H1 (cell line): Measurements from ENCODE around the gene BTBD1. TPM values are rescaled to one million over a fixed set of nuclear protein-coding genes. Genes with fewer than 3 reads are reported as not detected.

Experiments
- CTCF ChIA-PET: fragments of 300-600 bp; sonication (Branson Sonifier 250); formaldehyde crosslinking; loops from one replicate; lab custom pipeline; 2021; ENCODE audit not compliant: partially characterized antibody; lab: Charles Lee
- POLR2A ChIA-PET: fragments of 300-600 bp; sonication (Branson Sonifier 250); formaldehyde crosslinking; loops from one replicate; lab custom pipeline; 2021; ENCODE audit warnings: inconsistent platforms; ENCODE audit not compliant: partially characterized antibody; lab: Charles Lee
- DNase-seq, 2 experiments: peaks; one replicate each; pipeline versions ENCODE4 v3.0.0 to v3.0.0-alpha.2; 2010 to 2022; ENCODE audit warnings: low spot score in 2 of 2, low read depth in 1 of 2, mixed read lengths in 1 of 2
- FAIRE-seq: peaks from 2 replicates; lab custom pipeline; 2011; peaks lifted over from hg19 to GRCh38; lab: Jason Lieb, UNC
- H2AFZ ChIP-seq: 2 replicates; pipeline ENCODE4 v1.8.1; 2012; ENCODE audit warnings: low read length, inconsistent platforms
- H2AK5ac ChIP-seq: 2 replicates; pipeline ENCODE4 v1.6.1; 2013; ENCODE audit warnings: low read depth, low read length
- H2BK120ac ChIP-seq: replicated peaks from 2 replicates; pipeline ENCODE3; 2013; ENCODE audit warnings: low read depth, low read length, inconsistent platforms
- H2BK12ac ChIP-seq: 2 replicates; pipeline ENCODE4 v1.6.1; 2013; ENCODE audit warnings: low read depth, low read length
- H2BK15ac ChIP-seq: 2 replicates; pipeline ENCODE4 v1.6.1; 2013; ENCODE audit warnings: low read length
- H2BK20ac ChIP-seq: 2 replicates; pipeline ENCODE4 v1.6.1; 2013; ENCODE audit warnings: low read length
- H2BK5ac ChIP-seq: 2 replicates; pipeline ENCODE4 v1.6.1; 2013; ENCODE audit warnings: low read depth, low read length
- H3K14ac ChIP-seq: 2 replicates; pipeline ENCODE4 v1.6.1; 2013; ENCODE audit warnings: inconsistent platforms; ENCODE audit not compliant: insufficient read length
- H3K18ac ChIP-seq: 2 replicates; pipeline ENCODE4 v1.6.1; 2013; ENCODE audit warnings: low read length; ENCODE audit errors: extremely low read depth
- H3K23ac ChIP-seq: 2 replicates; pipeline ENCODE4 v1.6.1; 2013; ENCODE audit warnings: inconsistent platforms; ENCODE audit not compliant: insufficient read length
- H3K23me2 ChIP-seq: 2 replicates; pipeline ENCODE4 v1.6.1; 2013; ENCODE audit warnings: low read depth, low read length
- H3K27ac ChIP-seq: 2 replicates; pipeline ENCODE4 v1.6.1; 2011; ENCODE audit warnings: low read depth, low read length, inconsistent platforms
- H3K27me3 ChIP-seq, 4 experiments: replicated peaks in 1 of 4; 1 replicate in 1 of 4; 2 replicates in 3 of 4; pipeline versions ENCODE4 v1.6.1 to v1.8.1; 2011 to 2013; ENCODE audit warnings: low read length in 3 of 4, mild to moderate bottlenecking in 3 of 4, inconsistent platforms in 2 of 4, mixed read lengths in 2 of 4, moderate library complexity in 1 of 4; ENCODE audit not compliant: control insufficient read depth in 3 of 4, insufficient read depth in 3 of 4; ENCODE audit errors: extremely low read depth in 1 of 4
- H3K36me3 ChIP-seq, 4 experiments: 2 replicates each; pipeline versions ENCODE4 v1.6.1 to v1.8.1; 2011 to 2013; ENCODE audit warnings: mild to moderate bottlenecking in 4 of 4, low read length in 3 of 4, moderate library complexity in 2 of 4, control low read depth in 1 of 4, inconsistent platforms in 1 of 4; ENCODE audit not compliant: insufficient read depth in 4 of 4, control insufficient read depth in 2 of 4
- H3K4ac ChIP-seq: replicated peaks from 2 replicates; pipeline ENCODE3; 2013; ENCODE audit warnings: low read length, low read depth, mixed read lengths, inconsistent platforms; ENCODE audit not compliant: insufficient read length
- H3K4me1 ChIP-seq, 4 experiments: replicated peaks in 1 of 4; 1 replicate in 1 of 4; 2 replicates in 3 of 4; pipeline versions ENCODE4 v1.6.1 to v1.8.1; 2011 to 2013; ENCODE audit warnings: low read length in 3 of 4, inconsistent platforms in 2 of 4, mixed read lengths in 1 of 4; ENCODE audit not compliant: insufficient read depth in 4 of 4, control insufficient read depth in 3 of 4
- H3K4me2 ChIP-seq, 2 experiments: 2 replicates each; pipeline versions ENCODE4 v1.6.1 to v1.8.1; 2011 to 2013; ENCODE audit warnings: low read depth in 2 of 2, low read length in 2 of 2, control low read depth in 1 of 2, inconsistent platforms in 1 of 2, mild to moderate bottlenecking in 1 of 2; ENCODE audit not compliant: insufficient read depth in 1 of 2
- H3K4me3 ChIP-seq, 4 experiments: fragments of 200-600, 300-600 bp in 1 of 4; sonication (generic), shearing (Covaris generic), sonication (Bioruptor Twin) in 1 of 4; 2 replicates each; pipeline versions ENCODE4 v1.5.1 to v1.8.1; 2011 to 2016; ENCODE audit warnings: low read length in 4 of 4, low read depth in 3 of 4, control low read depth in 2 of 4, inconsistent platforms in 2 of 4, mild to moderate bottlenecking in 2 of 4, mixed read lengths in 1 of 4, moderate library complexity in 1 of 4; ENCODE audit not compliant: insufficient read depth in 2 of 4; ENCODE audit errors: extremely low read depth in 1 of 4
- H3K56ac ChIP-seq: replicated peaks from 2 replicates; pipeline ENCODE3; 2013; ENCODE audit warnings: low read depth, mild to moderate bottlenecking, mixed read lengths, low read length, inconsistent platforms; ENCODE audit not compliant: insufficient read length
- H3K79me1 ChIP-seq: 2 replicates; pipeline ENCODE4 v1.6.1; 2013; ENCODE audit warnings: low read depth, low read length, control low read depth
- H3K79me2 ChIP-seq, 2 experiments: 2 replicates each; pipeline versions ENCODE4 v1.6.1 to v1.8.1; 2012 to 2013; ENCODE audit warnings: low read length in 2 of 2, mild to moderate bottlenecking in 2 of 2, inconsistent platforms in 1 of 2; ENCODE audit not compliant: insufficient read depth in 2 of 2, control insufficient read depth in 1 of 2
- H3K9ac ChIP-seq, 4 experiments: replicated peaks in 1 of 4; 1 replicate in 1 of 4; 2 replicates in 3 of 4; pipeline versions ENCODE4 v1.6.1 to v1.8.1; 2011 to 2013; ENCODE audit warnings: low read depth in 3 of 4, low read length in 3 of 4, control low read depth in 2 of 4, mild to moderate bottlenecking in 2 of 4, moderate library complexity in 2 of 4, inconsistent platforms in 1 of 4; ENCODE audit errors: extremely low read depth in 1 of 4
- H3K9me3 ChIP-seq, 2 experiments: 2 replicates each; pipeline versions ENCODE4 v1.6.1 to v1.8.1; 2012 to 2013; ENCODE audit warnings: mild to moderate bottlenecking in 2 of 2, moderate library complexity in 2 of 2, control low read depth in 1 of 2, inconsistent platforms in 1 of 2, low read depth in 1 of 2, low read length in 1 of 2, mixed read lengths in 1 of 2; ENCODE audit not compliant: insufficient read depth in 2 of 2
- H4K20me1 ChIP-seq, 2 experiments: replicated peaks in 1 of 2; 2 replicates each; pipeline versions ENCODE3 to v1.8.1; 2011 to 2013; ENCODE audit warnings: inconsistent platforms in 2 of 2, low read length in 2 of 2, mild to moderate bottlenecking in 1 of 2; ENCODE audit not compliant: insufficient read depth in 2 of 2, control insufficient read depth in 1 of 2
- H4K5ac ChIP-seq: 2 replicates; pipeline ENCODE4 v1.6.1; 2013; ENCODE audit warnings: low read length, low read depth, mixed read lengths, inconsistent platforms; ENCODE audit not compliant: insufficient read length
- H4K8ac ChIP-seq: 2 replicates; pipeline ENCODE4 v1.8.0; 2013; ENCODE audit warnings: mild to moderate bottlenecking, moderate library complexity, low read length, inconsistent platforms; ENCODE audit not compliant: insufficient read depth; ENCODE audit errors: extremely low read depth
- H4K91ac ChIP-seq: replicated peaks from 2 replicates; pipeline ENCODE3; 2013; ENCODE audit warnings: low read length, mixed read lengths, inconsistent platforms; ENCODE audit not compliant: insufficient read length
- CBX8 ChIP-seq: fragments of 300-800, 300-1000 bp; sonication (generic); IDR thresholded peaks from 2 replicates; pipeline ENCODE4 v1.7.1; 2016; ENCODE audit warnings: low read depth, low read length, borderline replicate concordance
- CREB1 ChIP-seq: IDR thresholded peaks from 2 replicates; pipeline ENCODE4 v1.6.1; 2012; ENCODE audit warnings: inconsistent platforms
- JUN ChIP-seq: IDR thresholded peaks from 2 replicates; pipeline ENCODE4 v1.6.1; 2011; ENCODE audit warnings: low read depth, mild to moderate bottlenecking, improper control_type of control experiment, low read length
- JUND ChIP-seq: IDR thresholded peaks from 2 replicates; pipeline ENCODE4 v1.6.1; 2011; ENCODE audit warnings: mild to moderate bottlenecking, improper control_type of control experiment, low read length
- KDM1A ChIP-seq: fragments of 200-600, 300-600 bp; sonication (generic); IDR thresholded peaks from 2 replicates; pipeline ENCODE4 v1.7.1; 2016; ENCODE audit warnings: mild to moderate bottlenecking, low read length, borderline replicate concordance
- KDM4A ChIP-seq: IDR thresholded peaks from one replicate; pipeline ENCODE4 v1.7.1; 2012; ENCODE audit warnings: low read depth, mild to moderate bottlenecking, moderate library complexity, low read length, inconsistent platforms; ENCODE audit not compliant: severe bottlenecking
- MAFK ChIP-seq: IDR thresholded peaks from 2 replicates; pipeline ENCODE4 v1.6.1; 2012; ENCODE audit warnings: low read depth, mild to moderate bottlenecking, improper control_type of control experiment, low read length
- POLR2A ChIP-seq, 2 experiments: IDR thresholded peaks; 1 replicate in 1 of 2; 2 replicates in 1 of 2; pipeline ENCODE4 v1.6.1; 2011; ENCODE audit warnings: low read depth in 2 of 2, low read length in 2 of 2, mild to moderate bottlenecking in 2 of 2; ENCODE audit errors: control extremely low read depth in 1 of 2
- SAP30 ChIP-seq: fragments of 300-600 bp; sonication (generic); IDR thresholded peaks from 2 replicates; pipeline ENCODE4 v1.7.1; 2012; ENCODE audit warnings: low read length, moderate library complexity, mild to moderate bottlenecking, inconsistent platforms; ENCODE audit not compliant: insufficient read depth, insufficient replicate concordance
- SP2 ChIP-seq: IDR thresholded peaks from 2 replicates; pipeline ENCODE4 v1.6.1; 2012; ENCODE audit warnings: mild to moderate bottlenecking, low read length, inconsistent platforms
- USF2 ChIP-seq: IDR thresholded peaks from 2 replicates; pipeline ENCODE4 v1.6.1; 2011; ENCODE audit warnings: low read length, improper control_type of control experiment
- YY1 ChIP-seq: IDR thresholded peaks from 2 replicates; pipeline ENCODE4 v1.6.1; 2011; ENCODE audit warnings: low read depth, mild to moderate bottlenecking, low read length
- WGBS, 2 experiments: shearing (Covaris generic) in 1 of 2; methylation state at CpG; one replicate each; pipeline versions ENCODE4 v1.1.6 to v1.1.7; 2013 to 2015; ENCODE audit warnings: low lambda C conversion rate in 2 of 2, mixed read lengths in 2 of 2, inconsistent platforms in 1 of 2, low coverage in 1 of 2, missing lambda C conversion rate in 1 of 2; ENCODE audit not compliant: insufficient replicate concordance in 2 of 2, insufficient coverage in 1 of 2, insufficient read length in 1 of 2; ENCODE audit errors: extremely low coverage in 1 of 2, missing lambda C conversion rate in 1 of 2; 5-methylcytosine and 5-hydroxymethylcytosine counted together
- polyA plus RNA-seq, 7 experiments: library from polyadenylated mRNA; depleted of rRNA in 3 of 7; stranded (reverse) in 5 of 7; unstranded in 2 of 7; fragments of >200 nt in 5 of 7; fragments of 200-250 nt in 2 of 7; gene quantifications; 1 replicate in 5 of 7; 2 replicates in 1 of 7; 4 replicates in 1 of 7; pipeline versions ENCODE4 v1.2.1 to v1.2.3, GENCODE V29; 2011 to 2013; ENCODE audit warnings: missing spikeins in 2 of 7, mixed read lengths in 2 of 7
- total RNA-seq: library from RNA; stranded (reverse); fragmentation: NEBNext Ultra II Directional; extraction: Animal tissue kit (Norgen Biotek cat#: 25700); gene quantifications from 2 replicates; pipeline ENCODE4 v1.2.1, GENCODE V29; 2021
- TF ChIP-seq, protein P1 (sequence below): IDR thresholded peaks from 2 replicates; pipeline ENCODE4 v1.6.1; 2012; ENCODE audit warnings: low read length, inconsistent platforms

Gene BTBD1
- total and polyA plus RNA-seq, 2 of the 8 experiments (the other 6 are each of a cell fraction or from before 2014, with no cell fraction given): 18.6 to 39.5 TPM

GRCh38 chr15:82969353-82969752 lies 97.7 kb downstream of the BTBD1 start:
- no peaks in the 10 kb centered on the region for H3K36me3 ChIP-seq
- H3K56ac ChIP-seq: no peak overlapping the region
- no peak overlapping the region for H2BK5ac ChIP-seq
- no peak overlapping the region for H2AFZ ChIP-seq
- H3K27me3 ChIP-seq: no peaks in the 10 kb centered on the region
- H3K79me2 ChIP-seq: no peaks in the 10 kb centered on the region
- FAIRE-seq: no peak
- peaks cover 0 to 3% of the 10 kb centered on the region in 2 experiments for H4K20me1 ChIP-seq
- no peak overlapping the region for H3K4me2 ChIP-seq
- H3K23ac ChIP-seq: no peak overlapping the region
- H2BK15ac ChIP-seq: no peak overlapping the region
- H3K14ac ChIP-seq: no peak overlapping the region
- H3K4ac ChIP-seq: no peak overlapping the region
- no peaks in the 10 kb centered on the region for H3K23me2 ChIP-seq
- no peak overlapping the region for H3K27ac ChIP-seq
- no peak overlapping the region for H2AK5ac ChIP-seq
- no peak overlapping the region for H2BK12ac ChIP-seq
- no peaks in the 10 kb centered on the region for H3K4me1 ChIP-seq
- WGBS, 2 experiments: 84% methylated on average over 7 of the region's 7 CpGs; no CpG with 5 or more reads in 1 of the 2 experiments
- H4K5ac ChIP-seq: no peak overlapping the region
- H2BK20ac ChIP-seq: no peak overlapping the region
- H4K91ac ChIP-seq: no peak overlapping the region
- ChIA-PET POLR2A (interaction anchor here (1.4 to 3.0 kb wide), 2 partner anchors 9 to 16 kb away, joined by 3 to 11 read pairs; partner anchors contain the start of gene RAMAC), CTCF (no interaction called here)
- H2BK120ac ChIP-seq: no peak overlapping the region
- H4K8ac ChIP-seq: no peak overlapping the region
- H3K9me3 ChIP-seq: no peaks in the 10 kb centered on the region
- no peak overlapping the region for H3K9ac ChIP-seq
- no peak overlapping the region for H3K4me3 ChIP-seq
- H3K18ac ChIP-seq: no peak overlapping the region
- no peaks in the 10 kb centered on the region for H3K79me1 ChIP-seq
- DNase-seq: no peak
- TF ChIP-seq SP2 (no peak), CREB1 (no peak), POLR2A (IDR thresholded peaks at IDR 0.05; ENCODE audit: control extremely low read depth in 1 of 2, low read depth in 2 of 2, low read length in 2 of 2) (no peak), JUN (no peak), SAP30 (no peak), USF2 (no peak), YY1 (no peak), MAFK (no peak), CBX8 (no peak), KDM1A (no peak), JUND (no peak), KDM4A (no peak)
- TF ChIP-seq, protein P1, sequence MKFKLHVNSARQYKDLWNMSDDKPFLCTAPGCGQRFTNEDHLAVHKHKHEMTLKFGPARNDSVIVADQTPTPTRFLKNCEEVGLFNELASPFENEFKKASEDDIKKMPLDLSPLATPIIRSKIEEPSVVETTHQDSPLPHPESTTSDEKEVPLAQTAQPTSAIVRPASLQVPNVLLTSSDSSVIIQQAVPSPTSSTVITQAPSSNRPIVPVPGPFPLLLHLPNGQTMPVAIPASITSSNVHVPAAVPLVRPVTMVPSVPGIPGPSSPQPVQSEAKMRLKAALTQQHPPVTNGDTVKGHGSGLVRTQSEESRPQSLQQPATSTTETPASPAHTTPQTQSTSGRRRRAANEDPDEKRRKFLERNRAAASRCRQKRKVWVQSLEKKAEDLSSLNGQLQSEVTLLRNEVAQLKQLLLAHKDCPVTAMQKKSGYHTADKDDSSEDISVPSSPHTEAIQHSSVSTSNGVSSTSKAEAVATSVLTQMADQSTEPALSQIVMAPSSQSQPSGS: no peak
